Fibroblast of skin of abdomen (primary cell): Measurements from ENCODE around the gene TMEM169.

Source experiments
- DNase-seq: peaks from one replicate; pipeline ENCODE4 v3.0.0-alpha.2; 2013

TMEM169 gene

DNA sequence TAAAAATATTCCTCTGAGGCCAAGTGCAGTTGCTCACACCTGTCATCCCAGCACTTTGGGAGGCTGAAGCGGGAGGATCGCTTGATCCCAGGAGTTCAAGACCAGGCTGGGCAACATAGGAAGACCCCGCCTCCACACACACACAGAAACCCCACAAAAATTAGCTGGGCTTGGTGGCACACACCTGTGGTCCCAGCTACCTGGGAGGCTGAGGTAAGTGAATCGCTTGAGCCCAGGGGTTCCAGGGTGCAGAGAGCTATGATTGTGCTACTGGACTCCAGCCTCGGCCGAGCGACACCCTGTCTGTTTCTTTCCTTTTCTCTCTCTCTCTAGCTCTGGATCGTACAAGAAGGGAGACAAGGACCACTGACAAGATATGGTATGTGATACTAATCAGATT lies 25.6 kb downstream of the TMEM169 start:
- DNase-seq: no peak

DNA sequence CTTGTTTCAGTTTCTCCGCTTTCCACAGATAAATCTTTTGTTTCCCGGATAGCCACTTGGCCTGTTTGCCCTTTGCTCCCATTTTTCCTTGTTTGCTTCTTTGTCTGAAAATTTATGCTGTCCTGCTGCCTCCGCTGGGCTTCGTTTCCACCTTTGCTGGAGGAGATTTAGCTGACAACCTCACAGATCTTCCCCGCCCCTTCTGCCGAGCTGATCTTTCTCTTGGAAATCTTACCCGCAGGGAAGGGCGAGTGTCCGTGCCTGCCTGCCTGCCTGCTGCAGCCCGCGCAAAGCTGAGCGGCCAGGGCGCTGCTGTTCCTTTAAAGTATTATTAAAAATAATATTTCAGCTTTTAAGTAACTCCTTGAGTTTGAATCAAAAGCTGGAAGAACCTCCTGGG lies 26.0 kb downstream of the TMEM169 start:
- DNase-seq: no peak

DNA sequence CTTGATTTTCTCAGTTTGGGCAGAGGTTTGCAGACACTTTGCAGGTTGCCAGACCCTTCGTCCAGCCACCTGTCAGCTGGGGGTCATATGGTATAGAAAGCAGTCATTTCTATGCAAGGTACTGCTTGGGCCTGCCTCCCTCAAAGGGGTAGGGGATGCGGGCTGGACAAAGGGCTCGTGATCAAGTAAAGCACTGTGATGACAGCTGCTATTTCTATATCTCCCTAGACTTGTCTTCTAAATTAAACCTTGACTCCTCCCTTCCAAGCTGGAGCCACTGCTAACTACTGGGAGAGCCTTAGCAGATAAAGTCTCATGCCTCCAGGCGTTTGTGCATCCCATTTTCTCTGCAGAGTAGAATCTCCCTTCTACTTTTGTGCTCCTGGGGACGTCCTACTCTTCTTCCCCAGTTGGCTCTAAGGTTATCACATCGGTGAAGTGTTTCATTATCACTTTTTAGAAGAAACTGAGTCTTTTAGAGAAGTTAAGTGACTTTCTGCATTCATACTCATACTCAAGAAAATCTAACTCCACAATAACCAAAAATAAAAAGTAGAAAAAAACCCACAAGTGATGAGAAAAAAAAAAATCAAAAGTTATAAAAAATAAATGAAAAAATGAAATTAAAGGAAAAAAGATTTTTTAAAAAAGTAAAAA lies 26.7 kb downstream of the TMEM169 start:
- DNase-seq: no peak

DNA sequence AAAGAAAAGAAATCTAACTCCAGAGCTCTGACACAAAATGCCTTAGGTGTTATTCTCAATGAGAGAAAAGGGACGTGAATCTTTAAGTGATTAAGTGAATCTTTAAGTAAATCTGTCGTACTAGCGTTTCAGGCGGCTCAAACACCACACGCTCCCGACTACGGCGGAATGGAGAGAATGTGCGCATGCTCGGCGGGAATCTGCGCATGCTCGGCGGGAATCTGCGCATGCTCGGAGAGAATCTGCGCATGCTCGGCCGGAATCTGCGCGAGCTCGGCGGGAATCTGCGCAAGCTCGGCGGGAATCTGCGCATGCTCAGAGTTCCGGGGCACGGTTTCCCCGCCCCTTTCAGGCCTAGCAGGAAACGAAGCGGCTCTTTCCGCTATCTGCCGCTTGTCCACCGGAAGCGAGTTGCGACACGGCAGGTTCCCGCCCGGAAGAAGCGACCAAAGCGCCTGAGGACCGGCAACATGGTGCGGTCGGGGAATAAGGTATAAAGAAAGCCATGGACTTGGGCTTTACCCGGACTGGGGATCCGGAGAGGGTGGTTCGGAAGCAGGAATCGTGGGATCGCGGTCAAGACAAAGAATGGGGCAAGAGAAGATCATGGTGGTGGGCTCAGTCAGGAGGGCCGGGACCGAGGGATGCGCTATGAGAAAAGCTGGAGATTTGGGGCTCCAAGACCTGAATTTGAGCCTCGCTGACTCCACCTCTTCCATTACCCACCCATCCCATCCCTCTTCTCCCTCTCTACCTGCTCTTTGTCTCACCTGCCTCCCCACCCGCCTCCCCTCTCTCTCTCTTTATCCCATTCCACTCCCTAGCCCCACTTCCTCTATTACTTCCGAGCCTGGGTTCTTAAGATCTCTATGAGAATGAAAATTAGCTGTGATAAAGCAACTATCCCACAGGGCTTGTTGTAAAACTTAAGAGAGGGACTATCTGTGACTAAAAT lies 27.5 kb downstream of the TMEM169 start, which contains the start of gene XRCC5:
Gene XRCC5, plus strand, starts transcription at position 382 of the 955 bp plus-strand sequence. Its CDS starts 89 bp downstream, at position 471.
- DNase-seq: peak; percentile 96

DNA sequence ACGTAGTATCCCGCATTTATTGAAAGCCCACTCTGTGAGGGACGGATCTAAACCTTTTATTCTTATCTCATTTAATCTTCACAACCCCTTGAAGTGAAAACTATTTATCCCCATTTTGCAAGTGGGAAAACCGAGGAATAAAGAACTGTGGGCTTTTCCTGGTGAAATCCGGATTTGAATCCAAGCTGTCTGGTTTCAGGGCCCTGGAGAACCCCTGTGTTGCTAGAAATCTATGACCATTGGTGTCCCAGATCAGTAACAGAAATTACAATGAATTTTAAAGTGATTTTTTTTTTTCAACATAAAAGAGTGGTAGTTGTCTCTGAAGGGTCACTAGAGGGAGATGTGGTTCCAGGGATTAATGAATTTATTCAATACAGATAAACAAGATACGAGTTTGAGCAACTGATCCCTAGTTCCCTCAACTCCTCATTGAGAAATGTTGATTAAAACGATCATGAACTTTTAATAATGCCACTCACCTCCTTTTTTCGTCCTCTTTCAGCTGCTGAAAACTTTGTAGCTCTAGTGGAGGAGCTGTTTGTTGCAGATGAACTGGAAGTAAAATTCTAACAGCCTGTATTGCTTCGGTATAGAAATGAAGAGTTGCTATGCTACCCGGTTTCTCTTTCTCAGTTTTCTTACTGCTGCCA lies 28.4 kb downstream of the TMEM169 start:
- peak; percentile 59 for DNase-seq

DNA sequence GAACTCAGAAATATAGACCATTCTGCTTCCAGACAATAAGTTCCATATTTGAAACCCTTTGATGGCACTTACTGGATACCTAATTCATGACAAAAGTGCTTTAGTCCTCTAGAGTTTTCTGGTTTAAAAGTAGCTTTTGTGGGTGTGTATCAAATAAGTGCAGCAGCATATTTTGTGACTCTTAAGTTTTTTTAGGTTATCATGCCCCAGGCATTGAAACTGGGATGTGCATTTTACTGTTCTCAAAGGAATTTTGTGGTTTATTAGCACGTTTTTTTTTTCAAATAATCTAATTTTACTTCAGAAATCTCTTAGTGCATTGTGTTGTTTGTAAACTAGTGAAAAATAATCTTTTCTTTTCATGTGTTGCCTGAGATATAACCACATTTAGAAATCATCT lies 28.9 kb downstream of the TMEM169 start:
- DNase-seq: no peak

DNA sequence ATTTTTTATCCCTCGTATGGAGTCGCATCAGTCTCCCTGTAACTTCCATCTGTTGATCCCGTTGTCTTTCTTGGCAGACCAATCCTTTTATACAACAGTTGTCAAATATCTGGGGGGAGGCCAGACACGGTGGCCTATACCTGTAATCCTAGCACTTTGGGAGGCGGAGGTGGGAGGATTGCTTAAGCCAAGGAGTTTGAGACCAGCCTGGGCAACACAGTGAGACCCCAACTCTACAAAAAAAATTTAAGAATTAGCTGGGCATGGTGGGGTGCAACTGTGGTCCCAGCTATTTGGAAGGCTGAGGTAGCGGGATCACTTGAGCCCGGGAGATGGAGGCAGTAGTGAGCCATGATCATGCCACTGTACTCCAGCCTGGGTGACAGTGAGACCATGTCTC lies 29.4 kb downstream of the TMEM169 start:
- no peak for DNase-seq

DNA sequence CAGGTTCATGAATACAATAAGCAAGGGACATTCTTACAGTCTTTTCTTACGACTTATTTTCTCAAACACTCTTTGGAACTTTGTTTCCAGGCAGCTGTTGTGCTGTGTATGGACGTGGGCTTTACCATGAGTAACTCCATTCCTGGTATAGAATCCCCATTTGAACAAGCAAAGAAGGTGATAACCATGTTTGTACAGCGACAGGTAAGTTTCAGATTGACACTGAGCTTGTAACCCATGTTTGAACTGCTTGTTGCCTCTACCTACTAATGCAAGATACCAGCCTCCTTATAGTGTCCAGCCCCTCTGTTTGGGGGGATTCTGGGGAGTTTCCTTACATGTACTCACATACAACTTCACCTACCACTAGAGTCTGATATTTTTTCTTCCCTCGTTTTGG lies 31.2 kb downstream of the TMEM169 start:
- DNase-seq: no peak

DNA sequence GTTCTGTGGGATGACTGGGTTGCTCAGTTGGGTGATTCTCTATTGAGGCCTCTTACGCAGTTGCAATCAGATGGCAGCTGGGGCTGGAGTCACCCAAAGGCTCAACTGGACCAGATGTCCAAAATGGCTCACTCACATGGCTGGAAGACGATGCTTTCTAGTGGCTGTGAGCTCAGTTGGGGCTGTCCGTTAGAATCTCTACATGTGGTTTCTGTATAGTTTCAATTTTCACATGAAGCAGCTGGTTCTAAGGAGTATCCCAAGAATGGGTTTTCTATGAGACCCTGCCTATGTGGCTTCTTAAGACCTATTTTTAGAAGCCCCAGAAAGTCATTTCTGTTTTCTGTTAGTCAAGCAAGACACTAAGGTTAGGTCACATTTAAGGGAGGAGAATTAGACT lies 31.9 kb downstream of the TMEM169 start:
- DNase-seq: no peak

DNA sequence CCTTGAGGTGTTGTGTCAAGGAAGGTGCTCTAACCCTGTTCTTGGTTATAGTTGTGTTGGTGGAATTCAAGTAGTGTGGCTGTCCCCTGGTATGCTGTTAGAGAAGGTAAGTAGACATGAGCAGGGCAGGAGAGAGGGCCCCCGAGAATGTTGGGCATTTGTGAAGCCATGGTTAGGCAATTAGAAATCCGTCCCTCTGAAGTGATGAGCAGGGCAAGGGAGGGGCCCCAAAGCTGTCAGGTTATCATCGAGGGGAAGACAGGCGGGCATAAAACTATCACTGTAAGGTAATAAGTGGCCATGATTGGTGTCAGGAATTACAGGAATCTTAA lies 32.6 kb downstream of the TMEM169 start:
- no peak for DNase-seq

DNA sequence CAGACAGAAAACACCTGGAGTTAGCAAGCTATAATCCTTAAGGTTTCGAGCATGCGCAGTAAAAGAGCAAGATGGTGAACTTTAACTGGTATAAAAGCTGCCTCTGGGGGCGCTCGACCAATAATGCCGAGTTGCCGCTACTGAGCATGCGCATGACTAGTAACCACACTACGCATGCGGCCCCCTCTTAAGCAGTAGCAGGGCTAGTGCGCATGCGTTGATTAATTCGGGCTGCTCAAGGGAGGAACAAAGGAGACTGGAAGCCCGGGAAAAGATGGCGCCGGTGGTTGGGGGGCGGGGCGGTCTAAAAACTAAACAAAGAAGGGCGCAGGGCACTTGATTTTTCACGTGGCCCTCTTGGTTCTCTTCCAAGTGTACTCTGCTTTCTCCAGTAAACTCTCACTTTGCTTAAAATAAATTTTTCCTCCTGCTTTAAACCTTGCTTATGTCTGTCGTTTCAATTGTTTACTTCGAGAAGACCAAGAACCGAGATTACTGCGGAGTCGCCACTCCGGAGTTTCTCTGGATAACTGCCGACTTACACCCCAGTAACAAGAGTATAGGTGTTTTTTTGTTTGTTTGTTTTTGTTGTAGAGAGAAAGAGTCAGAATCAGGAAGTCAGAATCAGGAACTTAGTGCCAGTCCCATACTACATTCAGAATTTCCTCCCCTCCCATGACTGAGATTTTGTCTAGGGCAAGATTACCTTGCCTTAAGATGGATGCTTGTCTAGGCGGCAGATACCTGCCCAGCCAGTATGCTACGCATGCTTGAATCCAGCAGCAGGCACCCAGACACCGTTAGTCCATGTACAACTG lies 33.2 kb downstream of the TMEM169 start:
- peak; percentile 99 for DNase-seq

DNA sequence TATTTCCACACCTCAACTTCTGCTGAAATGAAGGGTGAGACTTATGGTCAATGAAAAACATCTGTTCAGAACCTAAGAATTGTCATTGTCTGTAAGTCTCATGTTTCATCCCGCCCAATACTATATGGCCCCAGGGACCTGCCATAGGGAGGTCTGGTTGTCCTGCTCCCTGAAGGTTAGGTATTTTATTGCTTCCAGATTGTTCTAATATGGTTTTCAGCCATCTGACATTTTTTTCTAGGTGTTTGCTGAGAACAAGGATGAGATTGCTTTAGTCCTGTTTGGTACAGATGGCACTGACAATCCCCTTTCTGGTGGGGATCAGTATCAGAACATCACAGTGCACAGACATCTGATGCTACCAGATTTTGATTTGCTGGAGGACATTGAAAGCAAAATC lies 34.7 kb downstream of the TMEM169 start:
- peak; percentile 22 for DNase-seq

DNA sequence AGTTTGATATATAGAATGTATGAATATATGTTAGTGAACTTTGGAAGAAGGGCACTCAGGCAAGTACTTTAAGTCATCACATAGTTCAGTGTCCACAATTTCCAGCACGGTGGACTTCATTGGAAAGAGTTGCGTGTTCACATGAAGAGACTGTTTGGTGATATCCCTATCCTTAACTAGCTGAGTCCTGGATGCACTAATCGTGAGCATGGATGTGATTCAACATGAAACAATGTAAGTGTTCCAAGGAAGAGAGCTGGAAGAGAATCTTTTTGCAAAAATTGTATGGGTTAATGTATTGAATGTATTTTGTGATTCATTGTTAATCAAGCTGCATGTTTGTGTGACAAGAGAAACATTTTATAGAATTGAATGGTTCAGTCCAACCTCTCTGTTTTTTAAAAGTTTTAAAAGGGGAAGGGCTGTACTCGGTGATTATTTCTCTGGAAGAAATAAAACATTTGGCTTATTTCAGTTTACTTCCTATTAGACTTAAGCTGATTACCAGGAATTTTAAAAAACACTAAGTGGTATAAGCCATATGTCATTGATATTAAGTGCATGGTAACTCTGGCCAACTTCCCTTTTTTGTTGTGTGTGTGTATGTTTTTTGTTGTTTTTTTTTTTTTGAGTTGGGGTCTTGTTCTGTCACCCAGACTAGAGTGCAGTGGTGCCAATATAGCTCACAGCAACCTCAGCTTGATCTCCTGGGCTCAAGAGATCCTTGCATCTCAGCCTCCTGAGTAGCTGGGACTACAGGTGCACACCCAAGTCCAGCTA lies 36.0 kb downstream of the TMEM169 start:
- peak; percentile 80 for DNase-seq

DNA sequence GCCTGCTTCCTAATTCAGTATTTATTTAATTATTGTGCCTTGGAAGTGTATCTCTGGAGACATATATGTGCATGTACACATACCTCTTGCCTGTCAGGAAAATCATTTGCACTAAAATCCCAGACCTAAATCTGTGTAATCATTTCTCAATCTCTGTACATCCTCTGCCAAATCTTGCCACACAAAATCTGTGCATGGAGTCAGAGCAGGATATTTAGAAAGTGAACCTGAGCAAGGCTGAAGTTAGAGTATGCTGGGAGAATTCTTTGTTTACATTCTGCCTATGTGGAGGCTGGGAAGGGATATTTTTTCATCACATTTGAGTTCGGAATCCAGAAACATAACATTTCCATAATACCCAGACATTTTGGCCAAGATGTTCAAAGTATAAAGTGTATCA lies 36.8 kb downstream of the TMEM169 start:
- DNase-seq: no peak

DNA sequence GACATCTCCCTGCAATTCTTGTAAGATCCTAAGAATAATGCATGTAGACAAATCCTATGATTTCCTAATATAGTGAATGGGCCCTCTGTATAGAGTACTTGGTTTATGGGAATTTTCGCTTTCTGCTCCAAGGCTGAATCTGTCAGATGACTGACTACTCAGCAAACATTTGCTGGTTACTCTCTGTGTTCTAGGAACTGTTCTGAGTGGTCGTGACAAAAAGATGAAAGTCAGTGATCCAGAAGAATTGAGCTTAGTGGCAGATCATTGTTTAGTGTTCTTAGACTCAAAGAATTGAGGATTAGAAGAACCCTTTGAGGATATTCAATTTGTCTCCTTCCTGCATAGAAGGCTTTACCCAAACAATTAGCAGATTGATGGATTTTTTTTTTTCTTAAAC lies 37.4 kb downstream of the TMEM169 start:
- DNase-seq: no peak

DNA sequence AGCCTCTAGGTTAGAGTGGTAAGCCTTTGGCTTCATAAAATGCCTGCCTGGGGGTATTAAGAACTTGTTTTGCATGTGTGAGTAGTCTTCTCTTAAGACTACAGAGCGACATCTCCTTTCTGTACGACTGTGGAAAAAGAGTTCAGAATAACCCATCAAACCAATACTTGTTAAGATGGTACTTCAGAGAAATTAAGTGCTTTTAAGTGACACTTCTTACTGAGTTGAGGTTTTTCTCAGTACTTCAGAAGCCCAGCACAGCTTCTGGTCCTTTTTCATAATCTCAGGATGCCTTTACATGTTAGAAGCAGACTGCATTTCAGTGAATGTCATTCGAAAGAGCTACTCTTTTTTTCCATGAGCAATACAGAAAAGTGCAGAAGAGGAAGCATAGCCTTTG lies 38.3 kb downstream of the TMEM169 start:
- DNase-seq: no peak

DNA sequence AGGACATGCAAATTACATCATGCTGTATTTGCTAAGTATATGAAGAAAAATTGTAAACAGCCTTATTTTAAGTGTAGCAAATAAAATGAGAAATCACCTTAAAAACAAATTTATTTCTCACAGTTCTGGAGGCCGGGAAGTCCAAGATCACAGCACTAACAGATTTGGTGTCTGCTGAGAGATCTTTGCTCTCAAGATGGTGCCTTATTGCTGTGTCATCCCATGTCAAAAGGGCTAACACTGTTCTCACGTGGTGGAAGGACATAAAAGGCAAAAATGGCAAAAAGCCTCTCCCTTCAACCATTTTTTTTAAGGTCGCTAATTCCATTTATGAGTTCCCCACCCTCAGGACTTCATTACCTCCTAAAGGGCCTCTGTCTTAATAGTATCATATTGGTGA lies 39.5 kb downstream of the TMEM169 start:
- DNase-seq: no peak

DNA sequence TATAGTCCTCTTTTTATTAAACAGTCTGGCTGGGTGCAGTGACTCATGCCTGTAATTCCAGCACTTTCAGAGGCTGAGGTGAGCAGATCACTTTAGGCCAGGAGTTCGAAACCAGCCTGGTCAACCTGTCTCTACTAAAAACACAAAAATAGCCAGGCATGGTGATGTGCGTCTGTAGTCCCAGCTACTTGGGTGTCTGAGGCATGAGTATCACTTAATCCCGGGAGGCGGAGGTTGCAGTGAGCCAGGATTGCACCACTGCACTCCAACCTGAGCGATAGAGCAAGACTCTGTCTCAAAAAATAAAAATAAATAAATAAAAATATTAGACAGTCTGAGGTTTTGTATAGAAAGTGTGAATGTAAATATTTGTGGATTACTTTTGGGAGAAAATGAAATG lies 45.2 kb downstream of the TMEM169 start:
- no peak for DNase-seq

DNA sequence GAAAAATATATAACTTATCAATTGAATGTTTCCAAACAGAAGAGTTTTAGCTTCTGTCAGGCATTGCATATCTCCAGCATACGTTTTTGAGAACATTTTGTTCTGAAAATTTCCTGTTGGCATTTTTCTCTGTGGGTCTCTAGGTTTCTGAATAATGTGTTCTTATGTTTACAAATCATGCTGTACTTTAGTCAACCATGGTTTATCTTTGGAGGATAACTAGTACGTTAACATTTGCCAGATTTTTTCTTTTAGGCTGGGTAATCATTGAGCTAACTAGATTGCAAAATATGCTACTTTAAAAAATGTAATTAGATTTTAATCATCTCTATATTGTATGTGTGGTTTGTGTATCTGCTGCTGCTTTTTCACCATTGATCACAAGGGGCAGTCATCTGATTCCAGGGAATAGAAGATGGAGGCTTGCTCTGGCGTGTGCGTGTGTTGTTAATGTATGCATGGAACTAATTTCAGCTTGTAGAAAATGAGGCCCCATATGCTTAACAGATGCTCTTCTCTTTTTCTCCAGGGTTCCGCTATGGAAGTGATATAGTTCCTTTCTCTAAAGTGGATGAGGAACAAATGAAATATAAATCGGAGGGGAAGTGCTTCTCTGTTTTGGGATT lies 48.7 kb downstream of the TMEM169 start:
- DNase-seq: peak; percentile 56

DNA sequence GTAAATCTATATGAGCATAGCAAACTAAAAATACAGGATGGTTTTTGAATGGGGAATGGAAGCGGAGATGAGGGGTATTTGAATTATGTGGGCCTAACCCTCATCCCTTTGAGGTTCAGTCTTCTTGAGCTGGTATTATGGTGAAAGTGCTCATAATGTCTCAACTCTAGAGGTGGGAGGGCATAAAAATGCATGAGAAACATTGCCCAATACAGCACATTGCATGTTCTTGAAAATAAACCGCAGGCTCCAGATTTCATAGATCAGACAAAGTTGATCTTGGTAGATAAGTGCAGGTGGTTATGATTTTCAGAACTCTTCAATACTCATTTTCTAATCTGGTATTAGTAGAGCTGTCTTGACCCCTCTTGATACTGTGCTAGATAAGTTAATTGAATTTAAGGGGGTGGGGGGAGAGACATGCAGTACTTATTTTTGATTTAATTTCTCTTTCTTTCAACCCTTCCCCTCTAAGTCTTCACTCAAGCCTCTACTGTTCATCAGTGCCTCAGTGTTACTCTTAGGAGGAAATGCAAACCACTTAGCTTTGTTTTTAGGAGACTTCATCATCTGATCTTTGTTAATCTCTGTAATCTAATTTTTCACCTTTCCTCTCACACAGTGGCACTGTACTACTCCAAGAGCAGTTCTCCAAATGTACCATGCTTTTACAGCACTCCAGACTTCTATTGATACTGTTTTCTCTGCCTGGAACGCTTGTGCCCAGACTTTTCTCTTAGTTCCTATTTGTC lies 49.6 kb downstream of the TMEM169 start:
- DNase-seq: no peak

DNA sequence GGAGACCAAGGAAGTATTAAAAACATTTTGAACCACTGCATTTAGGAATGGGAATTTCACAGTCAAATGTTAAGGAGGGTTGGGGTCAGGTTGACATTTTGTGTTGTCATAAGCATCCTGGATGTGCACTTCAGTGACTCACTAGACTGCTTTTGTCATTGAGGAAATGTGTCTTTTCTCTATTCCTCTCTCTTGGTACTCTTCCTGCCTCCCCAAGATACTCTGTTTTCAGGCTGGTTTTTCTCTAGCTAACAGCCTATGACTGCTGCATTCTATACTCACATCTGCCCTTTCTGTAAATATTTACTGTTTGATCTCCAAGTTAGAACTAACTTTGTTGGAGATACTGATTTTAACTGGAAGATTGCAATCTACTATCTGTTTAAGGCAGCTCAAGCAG lies 50.9 kb downstream of the TMEM169 start:
- DNase-seq: no peak
